Large intestine (tissue), 3 donors: Measurements from ENCODE around the gene PEX11G. TPM values are rescaled to one million over a fixed set of nuclear protein-coding genes. Genes with fewer than 3 reads are reported as not detected.
A peak's percentile ranks its signal among the peaks of the same experiment; 100 is the strongest.

Experiments used
- DNase-seq, 2 donors: peaks; one replicate each; pipeline versions ENCODE4 v3.0.0 to v3.0.0-alpha.2; 2013
- H3K27ac ChIP-seq: one replicate; pipeline ENCODE4 v1.5.1; 2013; ENCODE audit warnings: low read length
- H3K27me3 ChIP-seq: 2 replicates; pipeline ENCODE4 v1.6.1; 2013; ENCODE audit warnings: low read length; ENCODE audit not compliant: control insufficient read depth, insufficient read depth
- H3K36me3 ChIP-seq: 2 replicates; pipeline ENCODE4 v1.6.1; 2013; ENCODE audit warnings: low read length; ENCODE audit not compliant: control insufficient read depth, insufficient read depth
- H3K4me1 ChIP-seq: one replicate; pipeline ENCODE4 v1.6.1; 2013; ENCODE audit warnings: low read length; ENCODE audit not compliant: control insufficient read depth, insufficient read depth
- H3K4me3 ChIP-seq: one replicate; pipeline ENCODE4 v1.5.1; 2013; ENCODE audit warnings: low read length
- H3K9me3 ChIP-seq: one replicate; pipeline ENCODE4 v1.6.1; 2013; ENCODE audit warnings: mild to moderate bottlenecking, low read depth, low read length, moderate library complexity; ENCODE audit not compliant: control insufficient read depth
- WGBS: methylation state at CpG from one replicate; pipeline ENCODE4 v1.1.5; 2013; ENCODE audit warnings: low lambda C conversion rate; ENCODE audit not compliant: insufficient coverage; 5-methylcytosine and 5-hydroxymethylcytosine counted together
- polyA plus RNA-seq: library from polyadenylated mRNA; unstranded; fragments of 120-200 nt; gene quantifications from one replicate; pipeline ENCODE4 v1.2.1, GENCODE V29; 2013

PEX11G gene
- polyA plus RNA-seq, 1 donor, result 7.9 TPM

DNA sequence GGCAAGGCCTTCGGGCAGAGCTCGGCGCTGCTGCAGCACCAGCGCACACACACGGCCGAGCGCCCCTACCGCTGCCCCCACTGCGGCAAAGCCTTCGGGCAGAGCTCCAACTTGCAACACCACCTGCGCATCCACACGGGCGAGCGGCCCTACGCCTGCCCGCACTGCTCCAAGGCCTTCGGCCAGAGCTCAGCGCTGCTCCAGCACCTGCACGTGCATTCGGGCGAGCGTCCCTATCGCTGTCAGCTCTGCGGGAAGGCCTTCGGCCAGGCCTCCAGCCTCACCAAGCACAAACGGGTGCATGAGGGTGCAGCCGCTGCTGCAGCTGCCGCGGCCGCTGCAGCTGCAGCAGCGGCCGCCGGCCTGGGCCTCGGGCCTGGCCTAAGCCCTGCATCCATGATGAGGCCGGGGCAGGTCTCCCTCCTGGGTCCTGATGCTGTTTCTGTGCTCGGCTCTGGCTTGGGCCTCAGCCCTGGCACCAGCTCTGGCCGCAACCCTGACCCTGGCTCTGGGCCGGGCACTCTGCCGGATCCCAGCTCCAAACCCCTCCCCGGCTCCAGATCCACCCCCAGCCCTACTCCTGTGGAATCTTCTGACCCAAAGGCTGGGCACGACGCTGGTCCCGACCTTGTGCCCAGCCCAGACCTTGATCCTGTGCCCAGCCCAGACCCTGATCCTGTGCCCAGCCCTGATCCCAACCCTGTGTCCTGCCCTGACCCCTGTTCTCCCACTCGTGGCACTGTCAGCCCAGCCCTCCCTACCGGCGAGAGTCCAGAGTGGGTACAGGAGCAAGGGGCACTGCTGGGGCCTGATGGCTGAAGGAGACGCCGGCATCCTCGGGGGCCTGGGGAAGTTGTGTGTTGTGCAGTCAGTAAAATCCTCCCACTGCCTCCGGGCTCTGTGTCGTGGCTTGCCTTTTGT is 31.6 kb upstream of the PEX11G start:
- Histone ChIP-seq H3K9me3 (peaks cover 5% of the 10 kb centered on the region), H3K27ac (no peak overlapping the region), H3K4me3 (no peak overlapping the region), H3K4me1 (peaks cover 27% of the 10 kb centered on the region), H3K36me3 (peaks cover 18% of the 10 kb centered on the region), H3K27me3 (no peaks in the 10 kb centered on the region)
- no peak for DNase-seq
- no CpG with 5 or more reads among the region's 51 CpGs for WGBS

- Histone ChIP-seq H3K27ac (no peak overlapping the region), H3K9me3 (peaks cover 5% of the 10 kb centered on the region), H3K4me1 (peaks cover 32% of the 10 kb centered on the region), H3K36me3 (peaks cover 17% of the 10 kb centered on the region), H3K27me3 (no peaks in the 10 kb centered on the region), H3K4me3 (no peak overlapping the region)
- no peak for DNase-seq
- WGBS, result no CpG with 5 or more reads among the region's 74 CpGs
These were observed 30.7 kb upstream of the PEX11G start for GRCh38 chr19:7519361-7520130.

GRCh38 chr19:7516878-7517277 is 28.0 kb upstream of the PEX11G start:
- DNase-seq, result no peak
- Histone ChIP-seq H3K4me3 (peak overlapping the region; percentile 92), H3K4me1 (peaks cover 20% of the 10 kb centered on the region), H3K27me3 (no peaks in the 10 kb centered on the region), H3K9me3 (peaks cover 5% of the 10 kb centered on the region), H3K27ac (peak overlapping the region; percentile 48), H3K36me3 (peaks cover 13% of the 10 kb centered on the region)
- WGBS, result no CpG with 5 or more reads among the region's 4 CpGs

- Histone ChIP-seq H3K27ac (peak overlapping the region; percentile 48), H3K27me3 (no peaks in the 10 kb centered on the region), H3K9me3 (peaks cover 5% of the 10 kb centered on the region), H3K36me3 (peaks cover 13% of the 10 kb centered on the region), H3K4me3 (peak overlapping the region; percentile 92), H3K4me1 (peaks cover 16% of the 10 kb centered on the region)
- DNase-seq, result peak in 1 of 2 donors; percentile 24
- no CpG with 5 or more reads among the region's 28 CpGs for WGBS
These were observed 27.5 kb upstream of the PEX11G start for GRCh38 chr19:7516333-7516732.

DNA sequence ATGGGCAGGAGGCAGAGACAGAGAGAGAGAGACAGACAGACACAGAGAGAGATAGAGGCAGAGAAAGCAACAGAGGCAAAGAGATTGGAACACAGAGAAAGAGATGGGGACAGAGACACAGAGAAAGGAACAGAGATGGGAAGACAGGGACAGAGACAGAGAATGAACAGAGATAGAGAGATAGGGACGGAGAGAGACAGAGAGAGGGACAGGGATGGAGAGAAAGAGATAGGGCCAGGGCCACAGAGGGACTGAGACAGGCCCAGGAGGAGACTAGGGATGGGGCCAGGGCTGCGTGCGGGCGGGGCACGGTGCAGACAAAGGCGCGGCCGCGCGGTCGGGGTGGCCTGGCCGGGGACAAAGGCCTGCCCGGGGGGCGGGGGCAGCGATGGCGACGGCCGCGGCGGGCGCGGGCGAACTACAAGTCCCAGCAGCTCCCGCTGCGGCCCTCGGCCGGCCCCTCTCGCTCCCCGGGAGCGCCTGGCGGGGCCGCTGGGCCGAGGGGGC is 26.9 kb upstream of the PEX11G start, which contains the start of gene ZNF358:
TSS of gene ZNF358 (plus strand) at position 459 of the 507 bp plus-strand sequence. CDS start 3,140 bp downstream, outside the sequence.
- H3K27ac ChIP-seq, result peak within 1 kb of the TSS; percentile 48
- peaks cover 12% of the 10 kb centered on the region for H3K36me3 ChIP-seq
- peaks cover 5% of the 10 kb centered on the region for H3K9me3 ChIP-seq
- peak within 1 kb of the TSS; percentile 92 for H3K4me3 ChIP-seq
- peaks cover 16% of the 10 kb centered on the region for H3K4me1 ChIP-seq
- H3K27me3 ChIP-seq, result no peaks in the 10 kb centered on the region
- WGBS, result 50% methylated on average over 1 of the region's 33 CpGs
- peak; percentile 76 to 88 for DNase-seq

GRCh38 chr19:7515110-7515644 is 26.3 kb upstream of the PEX11G start:
- Histone ChIP-seq H3K27ac (peak overlapping the region; percentile 42), H3K4me1 (peaks cover 16% of the 10 kb centered on the region), H3K27me3 (no peaks in the 10 kb centered on the region), H3K9me3 (peaks cover 5% of the 10 kb centered on the region), H3K4me3 (peak overlapping the region; percentile 40), H3K36me3 (peaks cover 9% of the 10 kb centered on the region)
- 92% methylated on average over 4 of the region's 13 CpGs for WGBS
- peak in 1 of 2 donors; percentile 24 for DNase-seq

GRCh38 chr19:7513809-7514642 is 25.2 kb upstream of the PEX11G start:
- DNase-seq, result no peak
- Histone ChIP-seq H3K27ac (no peak overlapping the region), H3K4me1 (peaks cover 16% of the 10 kb centered on the region), H3K9me3 (no peaks in the 10 kb centered on the region), H3K27me3 (no peaks in the 10 kb centered on the region), H3K4me3 (no peak overlapping the region), H3K36me3 (peaks cover 2% of the 10 kb centered on the region)
- 87% methylated on average over 3 of the region's 5 CpGs for WGBS

- 30% methylated on average over 2 of the region's 6 CpGs for WGBS
These were observed 23.6 kb upstream of the PEX11G start for GRCh38 chr19:7512400-7512851.

DNA sequence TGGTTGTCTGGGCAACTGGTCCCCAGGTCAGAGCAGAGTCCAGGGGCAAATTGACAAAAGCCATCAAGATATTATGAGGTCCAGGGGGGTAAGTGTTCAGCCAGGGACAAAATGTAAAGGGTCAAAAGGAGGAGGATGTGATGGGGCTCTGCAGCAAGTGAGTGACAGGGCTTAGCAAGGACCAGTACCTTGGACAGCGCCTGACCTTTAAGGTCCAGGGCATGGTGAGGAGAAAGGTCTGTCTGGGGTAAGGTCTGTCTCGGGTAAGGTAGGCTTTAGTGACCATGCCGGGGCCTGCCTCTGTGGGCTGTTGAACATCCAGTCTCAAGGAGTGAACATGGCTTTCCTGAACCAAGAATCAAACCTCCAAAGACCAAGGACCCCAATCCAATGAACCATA is 20.8 kb upstream of the PEX11G start:
- Histone ChIP-seq H3K9me3 (peaks cover 8% of the 10 kb centered on the region), H3K4me3 (no peak overlapping the region), H3K27ac (no peak overlapping the region), H3K4me1 (peaks cover 11% of the 10 kb centered on the region), H3K27me3 (no peaks in the 10 kb centered on the region), H3K36me3 (no peaks in the 10 kb centered on the region)
- no peak for DNase-seq
- whole genome bisulfite sequencing, result no CpG with 5 or more reads among the region's 3 CpGs

More at GRCh38 chr19:7512400-7512851, 23.6 kb upstream of the PEX11G start:
- Histone ChIP-seq H3K4me3 (no peak overlapping the region), H3K27ac (no peak overlapping the region), H3K4me1 (peaks cover 16% of the 10 kb centered on the region), H3K9me3 (no peaks in the 10 kb centered on the region), H3K27me3 (no peaks in the 10 kb centered on the region), H3K36me3 (no peaks in the 10 kb centered on the region)
- no peak for DNase-seq
